MCF 10A (cell line): ENCODE measurements around the gene HSDL1. TPM values are rescaled to one million over a fixed set of nuclear protein-coding genes. Genes with fewer than 3 reads are reported as not detected.

Experiments used
- BruUV-seq: library from RNA; stranded (reverse); fragments of 400-500 nt; replicated peaks from 2 replicates; lab custom pipeline; 2021; lab: Mats Ljungman, UMichigan
- CTCF ChIA-PET: fragments of 300-600 bp; sonication (Branson Sonifier 250); formaldehyde crosslinking; extraction: SDS; loops from one replicate; lab custom pipeline; 2021; ENCODE audit warnings: antibody characterized with exemption, inconsistent platforms; lab: Yijun Ruan, JAX
- POLR2A ChIA-PET: fragments of 300-600, 350-650 bp; sonication (Branson Sonifier 250); formaldehyde crosslinking; extraction: SDS; loops from one replicate; lab custom pipeline; 2020; ENCODE audit warnings: antibody characterized with exemption, inconsistent platforms; lab: Yijun Ruan, JAX
- DNase-seq: peaks from one replicate; pipeline ENCODE4 v3.0.0-alpha.2; 2018; ENCODE audit not compliant: unreplicated experiment
- H3K27ac Mint-ChIP-seq: one replicate; pipeline ENCODE4 v1.8.0; 2022; ENCODE audit warnings: mild to moderate bottlenecking, low read depth, mixed read lengths; ENCODE audit not compliant: unreplicated experiment
- H3K27me3 Mint-ChIP-seq: one replicate; pipeline ENCODE4 v1.8.0; 2022; ENCODE audit warnings: mixed read lengths; ENCODE audit not compliant: insufficient read depth, unreplicated experiment
- H3K36me3 Mint-ChIP-seq: one replicate; pipeline ENCODE4 v1.8.0; 2022; ENCODE audit warnings: mild to moderate bottlenecking, moderate library complexity, mixed read lengths; ENCODE audit not compliant: insufficient read depth, unreplicated experiment
- H3K4me1 Mint-ChIP-seq: one replicate; pipeline ENCODE4 v1.8.0; 2022; ENCODE audit warnings: mixed read lengths; ENCODE audit not compliant: insufficient read depth, unreplicated experiment
- H3K4me3 Mint-ChIP-seq: one replicate; pipeline ENCODE4 v1.8.0; 2022; ENCODE audit warnings: mild to moderate bottlenecking, moderate library complexity, mixed read lengths; ENCODE audit not compliant: unreplicated experiment
- H3K9me3 Mint-ChIP-seq: one replicate; pipeline ENCODE4 v1.8.0; 2022; ENCODE audit warnings: mixed read lengths; ENCODE audit not compliant: unreplicated experiment
- CTCF ChIP-seq: fragments of 200-600 bp; IDR thresholded peaks from one replicate; pipeline ENCODE4 v1.8.0; 2022; ENCODE audit warnings: antibody characterized with exemption, mild to moderate bottlenecking; ENCODE audit not compliant: unreplicated experiment
- intact Hi-C: fragments of 100-400 bp; cut with micrococcal nuclease; formaldehyde crosslinking; loops from 2 replicates; pipeline ENCODE4 v1.14.1; 2022
- total RNA-seq: library from RNA; stranded (reverse); gene quantifications from 2 replicates; pipeline ENCODE4 v1.2.3, GENCODE V29; 2022

Gene HSDL1
- total RNA-seq, 1 experiment from 2014 or later, result 13.3 TPM

- CTCF ChIA-PET, result interaction anchor here (0.6 to 1.0 kb wide), 6 partner anchors 12 to 57 kb away, joined by 3 to 7 read pairs (median 4); partner anchors contain the start of gene TAF1C
- no TSS peak for BruUV-seq
- H3K4me3 Mint-ChIP-seq, result peak overlapping the region; percentile 88
These were observed 643 bp downstream of the HSDL1 start for GRCh38 chr16:84144209-84144858.

GRCh38 chr16:84143784-84144199 is 1.2 kb downstream of the HSDL1 start:
- Mint-ChIP-seq H3K27me3 (no peaks in the 10 kb centered on the region), H3K9me3 (no peaks in the 10 kb centered on the region), H3K27ac (peak overlapping the region; percentile 76), H3K36me3 (peaks cover 4% of the 10 kb centered on the region), H3K4me3 (peak overlapping the region; percentile 88), H3K4me1 (peaks cover 4% of the 10 kb centered on the region)
- intact Hi-C loops, result no loop called here
- POLR2A ChIA-PET, result interaction anchor here (2.6 kb wide), 1 partner anchor 27 kb away, joined by 24 read pairs; the partner anchor contains the start of gene MBTPS1
- CTCF ChIA-PET, result interaction anchor here (0.8 to 1.0 kb wide), 3 partner anchors 26 to 43 kb away, joined by 3 to 4 read pairs (median 4); partner anchors contain the start of gene TAF1C
- no TSS peak for BruUV-seq
- DNase-seq, result no peak
- TF ChIP-seq CTCF, result no peak

More at GRCh38 chr16:84144209-84144858, 643 bp downstream of the HSDL1 start:
- POLR2A ChIA-PET, result interaction anchor here (0.6 to 2.6 kb wide), 6 partner anchors 11 to 42 kb away, joined by 3 to 24 read pairs (median 3); partner anchors contain the start of genes MBTPS1 and TAF1C
- peak overlapping the region; percentile 76 for H3K27ac Mint-ChIP-seq
- intact Hi-C loops, result no loop called here
- peak; percentile 16 for DNase-seq
- H3K36me3 Mint-ChIP-seq, result peaks cover 4% of the 10 kb centered on the region
- no peaks in the 10 kb centered on the region for H3K9me3 Mint-ChIP-seq
- no peak for TF ChIP-seq CTCF
- peaks cover 4% of the 10 kb centered on the region for H3K4me1 Mint-ChIP-seq
- H3K27me3 Mint-ChIP-seq, result no peaks in the 10 kb centered on the region

- no peak for DNase-seq
- Mint-ChIP-seq H3K4me3 (peak overlapping the region; percentile 88), H3K27ac (no peak overlapping the region), H3K9me3 (no peaks in the 10 kb centered on the region), H3K27me3 (no peaks in the 10 kb centered on the region), H3K36me3 (peaks cover 4% of the 10 kb centered on the region), H3K4me1 (peaks cover 4% of the 10 kb centered on the region)
- TF ChIP-seq CTCF, result no peak
- no TSS peak for BruUV-seq
- intact Hi-C loops, result no loop called here
- CTCF ChIA-PET, result interaction anchor here (0.7 to 1.6 kb wide), 5 partner anchors 26 to 189 kb away, joined by 3 to 7 read pairs (median 4); partner anchors contain the start of gene TAF1C
- POLR2A ChIA-PET, result interaction anchor here (0.6 kb wide), 1 partner anchor 30 kb away, joined by 3 read pairs; no protein-coding TSS in a partner anchor
These were observed 1.9 kb downstream of the HSDL1 start for GRCh38 chr16:84143081-84143480.

GRCh38 chr16:84141143-84141670 is 3.8 kb downstream of the HSDL1 start:
- TF ChIP-seq CTCF, result no peak
- H3K36me3 Mint-ChIP-seq, result peaks cover 3% of the 10 kb centered on the region
- no peak for DNase-seq
- CTCF ChIA-PET, result interaction anchor here (0.6 to 0.7 kb wide), 2 partner anchors 10 to 20 kb away, joined by 3 read pairs; no protein-coding TSS in a partner anchor
- no TSS peak for BruUV-seq
- H3K9me3 Mint-ChIP-seq, result no peaks in the 10 kb centered on the region
- H3K4me3 Mint-ChIP-seq, result no peak overlapping the region
- H3K27me3 Mint-ChIP-seq, result no peaks in the 10 kb centered on the region
- peaks cover 4% of the 10 kb centered on the region for H3K4me1 Mint-ChIP-seq
- H3K27ac Mint-ChIP-seq, result no peak overlapping the region
- intact Hi-C loops, result no loop called here
- POLR2A ChIA-PET, result interaction anchor here (2.2 kb wide), 1 partner anchor 24 kb away, joined by 6 read pairs; the partner anchor contains the start of gene MBTPS1
